ENCODE measurements around the gene ARHGDIA. TPM values are rescaled to one million over a fixed set of nuclear protein-coding genes. Genes with fewer than 3 reads are reported as not detected.

ARHGDIA gene
- total RNA-seq, 6 experiments from 2014 or later, result 92.4 to 162 (median 137) TPM

DNA sequence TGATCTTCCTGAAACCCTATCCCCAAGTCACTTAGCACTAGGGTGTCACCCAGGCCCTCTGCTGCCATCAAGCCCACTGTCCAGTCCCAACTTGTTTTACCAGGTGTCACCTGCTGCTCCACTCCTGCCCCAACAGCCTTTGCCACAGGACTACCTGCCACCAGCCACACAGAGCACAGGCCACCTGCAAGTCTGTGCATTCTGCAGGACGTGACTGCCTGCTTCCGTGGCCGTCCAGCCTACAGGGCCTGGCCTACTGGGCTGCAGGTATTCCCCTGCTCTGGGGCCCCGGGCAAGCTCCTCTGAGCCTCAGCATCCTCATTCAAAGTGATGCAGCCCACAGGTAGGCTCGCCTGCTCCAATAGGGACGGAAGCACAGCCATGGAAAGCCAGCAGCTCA lies 41.3 kb downstream of the ARHGDIA start:
- no peak for DNase-seq
- no peaks in the 10 kb centered on the region for H3K27me3 ChIP-seq
- no CpG with 5 or more reads among the region's 6 CpGs for WGBS (ENCODE audit: insufficient coverage, low coverage, low lambda C conversion rate, missing lambda C conversion rate)
- peaks cover 0 to 18% (median 3%) of the 10 kb centered on the region in 4 donors for H3K4me1 ChIP-seq
- no peaks in the 10 kb centered on the region for H3K36me3 ChIP-seq
- intact Hi-C loops (cut with DNase I), result no loop called here
- H3K4me3 ChIP-seq, result no peak overlapping the region
- no peak for TF ChIP-seq POLR2A (IDR thresholded peaks at IDR 0.05)
- TF ChIP-seq, protein P1, sequence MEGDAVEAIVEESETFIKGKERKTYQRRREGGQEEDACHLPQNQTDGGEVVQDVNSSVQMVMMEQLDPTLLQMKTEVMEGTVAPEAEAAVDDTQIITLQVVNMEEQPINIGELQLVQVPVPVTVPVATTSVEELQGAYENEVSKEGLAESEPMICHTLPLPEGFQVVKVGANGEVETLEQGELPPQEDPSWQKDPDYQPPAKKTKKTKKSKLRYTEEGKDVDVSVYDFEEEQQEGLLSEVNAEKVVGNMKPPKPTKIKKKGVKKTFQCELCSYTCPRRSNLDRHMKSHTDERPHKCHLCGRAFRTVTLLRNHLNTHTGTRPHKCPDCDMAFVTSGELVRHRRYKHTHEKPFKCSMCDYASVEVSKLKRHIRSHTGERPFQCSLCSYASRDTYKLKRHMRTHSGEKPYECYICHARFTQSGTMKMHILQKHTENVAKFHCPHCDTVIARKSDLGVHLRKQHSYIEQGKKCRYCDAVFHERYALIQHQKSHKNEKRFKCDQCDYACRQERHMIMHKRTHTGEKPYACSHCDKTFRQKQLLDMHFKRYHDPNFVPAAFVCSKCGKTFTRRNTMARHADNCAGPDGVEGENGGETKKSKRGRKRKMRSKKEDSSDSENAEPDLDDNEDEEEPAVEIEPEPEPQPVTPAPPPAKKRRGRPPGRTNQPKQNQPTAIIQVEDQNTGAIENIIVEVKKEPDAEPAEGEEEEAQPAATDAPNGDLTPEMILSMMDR (IDR thresholded peaks at IDR 0.05), result no peak
- ATAC-seq, result no peak
- no peaks in the 10 kb centered on the region for H3K9me3 ChIP-seq
- H3K27ac ChIP-seq, result no peak overlapping the region

- no peak for ATAC-seq
- Histone ChIP-seq H3K4me3 (no peak overlapping the region), H3K27ac (no peak overlapping the region), H3K9me3 (no peaks in the 10 kb centered on the region), H3K36me3 (no peaks in the 10 kb centered on the region), H3K27me3 (no peaks in the 10 kb centered on the region), H3K4me1 (peaks cover 0 to 10% (median 3%) of the 10 kb centered on the region in 4 donors)
- DNase-seq, result peak in 2 of 3 donors; percentile 19 to 53
- no peak for TF ChIP-seq POLR2A (IDR thresholded peaks at IDR 0.05)
- TF ChIP-seq, protein P1 (IDR thresholded peaks at IDR 0.05), result no peak
- intact Hi-C loops (cut with DNase I), result no loop called here
- WGBS (ENCODE audit: insufficient coverage, low coverage, low lambda C conversion rate, missing lambda C conversion rate), result 40% methylated on average over 1 of the region's 7 CpGs
Measured at GRCh38 chr17:81828656-81829055, 42.5 kb downstream of the ARHGDIA start.

- ATAC-seq (no peak), DNase-seq (no peak)
- no peaks in the 10 kb centered on the region for H3K27me3 ChIP-seq
- no peaks in the 10 kb centered on the region for H3K36me3 ChIP-seq
- peaks cover 2 to 18% (median 15%) of the 10 kb centered on the region in 4 donors for H3K4me1 ChIP-seq
- TF ChIP-seq POLR2A (IDR thresholded peaks at IDR 0.05), result no peak
- TF ChIP-seq, protein P1 (IDR thresholded peaks at IDR 0.05), result no peak
- WGBS (ENCODE audit: insufficient coverage, low coverage, low lambda C conversion rate, missing lambda C conversion rate), result 82% methylated on average over 3 of the region's 11 CpGs
- H3K27ac ChIP-seq, result no peak overlapping the region
- H3K4me3 ChIP-seq, result no peak overlapping the region
- intact Hi-C loops (cut with DNase I), result no loop called here
- H3K9me3 ChIP-seq, result no peaks in the 10 kb centered on the region
Measured at GRCh38 chr17:81825841-81826466, 45.2 kb downstream of the ARHGDIA start.

GRCh38 chr17:81824595-81824994 lies 46.5 kb downstream of the ARHGDIA start:
- Histone ChIP-seq H3K27ac (no peak overlapping the region), H3K9me3 (no peaks in the 10 kb centered on the region), H3K4me3 (no peak overlapping the region), H3K36me3 (no peaks in the 10 kb centered on the region), H3K4me1 (peaks cover 2 to 20% (median 15%) of the 10 kb centered on the region in 4 donors), H3K27me3 (no peaks in the 10 kb centered on the region)
- WGBS (ENCODE audit: insufficient coverage, low coverage, low lambda C conversion rate, missing lambda C conversion rate), result 74% methylated on average over 3 of the region's 11 CpGs
- TF ChIP-seq, protein P1 (IDR thresholded peaks at IDR 0.05), result no peak
- no peak for TF ChIP-seq POLR2A (IDR thresholded peaks at IDR 0.05)
- ATAC-seq (no peak), DNase-seq (no peak)
- intact Hi-C loops (cut with DNase I), result no loop called here
